H1 (cell line): ENCODE data around the gene KSR2. TPM values are rescaled to one million over a fixed set of nuclear protein-coding genes. Genes with fewer than 3 reads are reported as not detected.

Experiments
- CTCF ChIA-PET: fragments of 300-600 bp; sonication (Branson Sonifier 250); formaldehyde crosslinking; loops from one replicate; lab custom pipeline; 2021; ENCODE audit not compliant: partially characterized antibody; lab: Charles Lee
- POLR2A ChIA-PET: fragments of 300-600 bp; sonication (Branson Sonifier 250); formaldehyde crosslinking; loops from one replicate; lab custom pipeline; 2021; ENCODE audit warnings: inconsistent platforms; ENCODE audit not compliant: partially characterized antibody; lab: Charles Lee
- DNase-seq, 2 experiments: peaks; one replicate each; pipeline versions ENCODE4 v3.0.0 to v3.0.0-alpha.2; 2010 to 2022; ENCODE audit warnings: low spot score in 2 of 2, low read depth in 1 of 2, mixed read lengths in 1 of 2
- FAIRE-seq: peaks from 2 replicates; lab custom pipeline; 2011; peaks lifted over from hg19 to GRCh38; lab: Jason Lieb, UNC
- H2AFZ ChIP-seq: 2 replicates; pipeline ENCODE4 v1.8.1; 2012; ENCODE audit warnings: low read length, inconsistent platforms
- H2AK5ac ChIP-seq: 2 replicates; pipeline ENCODE4 v1.6.1; 2013; ENCODE audit warnings: low read depth, low read length
- H2BK120ac ChIP-seq: replicated peaks from 2 replicates; pipeline ENCODE3; 2013; ENCODE audit warnings: low read depth, low read length, inconsistent platforms
- H2BK12ac ChIP-seq: 2 replicates; pipeline ENCODE4 v1.6.1; 2013; ENCODE audit warnings: low read depth, low read length
- H2BK15ac ChIP-seq: 2 replicates; pipeline ENCODE4 v1.6.1; 2013; ENCODE audit warnings: low read length
- H2BK20ac ChIP-seq: 2 replicates; pipeline ENCODE4 v1.6.1; 2013; ENCODE audit warnings: low read length
- H2BK5ac ChIP-seq: 2 replicates; pipeline ENCODE4 v1.6.1; 2013; ENCODE audit warnings: low read depth, low read length
- H3K14ac ChIP-seq: 2 replicates; pipeline ENCODE4 v1.6.1; 2013; ENCODE audit warnings: inconsistent platforms; ENCODE audit not compliant: insufficient read length
- H3K18ac ChIP-seq: 2 replicates; pipeline ENCODE4 v1.6.1; 2013; ENCODE audit warnings: low read length; ENCODE audit errors: extremely low read depth
- H3K23ac ChIP-seq: 2 replicates; pipeline ENCODE4 v1.6.1; 2013; ENCODE audit warnings: inconsistent platforms; ENCODE audit not compliant: insufficient read length
- H3K23me2 ChIP-seq: 2 replicates; pipeline ENCODE4 v1.6.1; 2013; ENCODE audit warnings: low read depth, low read length
- H3K27ac ChIP-seq: 2 replicates; pipeline ENCODE4 v1.6.1; 2011; ENCODE audit warnings: low read depth, low read length, inconsistent platforms
- H3K27me3 ChIP-seq, 4 experiments: replicated peaks in 1 of 4; 1 replicate in 1 of 4; 2 replicates in 3 of 4; pipeline versions ENCODE4 v1.6.1 to v1.8.1; 2011 to 2013; ENCODE audit warnings: low read length in 3 of 4, mild to moderate bottlenecking in 3 of 4, inconsistent platforms in 2 of 4, mixed read lengths in 2 of 4, moderate library complexity in 1 of 4; ENCODE audit not compliant: control insufficient read depth in 3 of 4, insufficient read depth in 3 of 4; ENCODE audit errors: extremely low read depth in 1 of 4
- H3K36me3 ChIP-seq, 4 experiments: 2 replicates each; pipeline versions ENCODE4 v1.6.1 to v1.8.1; 2011 to 2013; ENCODE audit warnings: mild to moderate bottlenecking in 4 of 4, low read length in 3 of 4, moderate library complexity in 2 of 4, control low read depth in 1 of 4, inconsistent platforms in 1 of 4; ENCODE audit not compliant: insufficient read depth in 4 of 4, control insufficient read depth in 2 of 4
- H3K4ac ChIP-seq: replicated peaks from 2 replicates; pipeline ENCODE3; 2013; ENCODE audit warnings: low read length, low read depth, mixed read lengths, inconsistent platforms; ENCODE audit not compliant: insufficient read length
- H3K4me1 ChIP-seq, 4 experiments: replicated peaks in 1 of 4; 1 replicate in 1 of 4; 2 replicates in 3 of 4; pipeline versions ENCODE4 v1.6.1 to v1.8.1; 2011 to 2013; ENCODE audit warnings: low read length in 3 of 4, inconsistent platforms in 2 of 4, mixed read lengths in 1 of 4; ENCODE audit not compliant: insufficient read depth in 4 of 4, control insufficient read depth in 3 of 4
- H3K4me2 ChIP-seq, 2 experiments: 2 replicates each; pipeline versions ENCODE4 v1.6.1 to v1.8.1; 2011 to 2013; ENCODE audit warnings: low read depth in 2 of 2, low read length in 2 of 2, control low read depth in 1 of 2, inconsistent platforms in 1 of 2, mild to moderate bottlenecking in 1 of 2; ENCODE audit not compliant: insufficient read depth in 1 of 2
- H3K4me3 ChIP-seq, 4 experiments: fragments of 200-600, 300-600 bp in 1 of 4; sonication (generic), shearing (Covaris generic), sonication (Bioruptor Twin) in 1 of 4; 2 replicates each; pipeline versions ENCODE4 v1.5.1 to v1.8.1; 2011 to 2016; ENCODE audit warnings: low read length in 4 of 4, low read depth in 3 of 4, control low read depth in 2 of 4, inconsistent platforms in 2 of 4, mild to moderate bottlenecking in 2 of 4, mixed read lengths in 1 of 4, moderate library complexity in 1 of 4; ENCODE audit not compliant: insufficient read depth in 2 of 4; ENCODE audit errors: extremely low read depth in 1 of 4
- H3K56ac ChIP-seq: replicated peaks from 2 replicates; pipeline ENCODE3; 2013; ENCODE audit warnings: low read depth, mild to moderate bottlenecking, mixed read lengths, low read length, inconsistent platforms; ENCODE audit not compliant: insufficient read length
- H3K79me1 ChIP-seq: 2 replicates; pipeline ENCODE4 v1.6.1; 2013; ENCODE audit warnings: low read depth, low read length, control low read depth
- H3K79me2 ChIP-seq, 2 experiments: 2 replicates each; pipeline versions ENCODE4 v1.6.1 to v1.8.1; 2012 to 2013; ENCODE audit warnings: low read length in 2 of 2, mild to moderate bottlenecking in 2 of 2, inconsistent platforms in 1 of 2; ENCODE audit not compliant: insufficient read depth in 2 of 2, control insufficient read depth in 1 of 2
- H3K9ac ChIP-seq, 4 experiments: replicated peaks in 1 of 4; 1 replicate in 1 of 4; 2 replicates in 3 of 4; pipeline versions ENCODE4 v1.6.1 to v1.8.1; 2011 to 2013; ENCODE audit warnings: low read depth in 3 of 4, low read length in 3 of 4, control low read depth in 2 of 4, mild to moderate bottlenecking in 2 of 4, moderate library complexity in 2 of 4, inconsistent platforms in 1 of 4; ENCODE audit errors: extremely low read depth in 1 of 4
- H3K9me3 ChIP-seq, 2 experiments: 2 replicates each; pipeline versions ENCODE4 v1.6.1 to v1.8.1; 2012 to 2013; ENCODE audit warnings: mild to moderate bottlenecking in 2 of 2, moderate library complexity in 2 of 2, control low read depth in 1 of 2, inconsistent platforms in 1 of 2, low read depth in 1 of 2, low read length in 1 of 2, mixed read lengths in 1 of 2; ENCODE audit not compliant: insufficient read depth in 2 of 2
- H4K20me1 ChIP-seq, 2 experiments: replicated peaks in 1 of 2; 2 replicates each; pipeline versions ENCODE3 to v1.8.1; 2011 to 2013; ENCODE audit warnings: inconsistent platforms in 2 of 2, low read length in 2 of 2, mild to moderate bottlenecking in 1 of 2; ENCODE audit not compliant: insufficient read depth in 2 of 2, control insufficient read depth in 1 of 2
- H4K5ac ChIP-seq: 2 replicates; pipeline ENCODE4 v1.6.1; 2013; ENCODE audit warnings: low read length, low read depth, mixed read lengths, inconsistent platforms; ENCODE audit not compliant: insufficient read length
- H4K8ac ChIP-seq: 2 replicates; pipeline ENCODE4 v1.8.0; 2013; ENCODE audit warnings: mild to moderate bottlenecking, moderate library complexity, low read length, inconsistent platforms; ENCODE audit not compliant: insufficient read depth; ENCODE audit errors: extremely low read depth
- H4K91ac ChIP-seq: replicated peaks from 2 replicates; pipeline ENCODE3; 2013; ENCODE audit warnings: low read length, mixed read lengths, inconsistent platforms; ENCODE audit not compliant: insufficient read length
- GABPA ChIP-seq: IDR thresholded peaks from 2 replicates; pipeline ENCODE4 v1.6.1; 2011; ENCODE audit warnings: mild to moderate bottlenecking, low read length, moderate library complexity, borderline replicate concordance; ENCODE audit not compliant: insufficient read depth
- YY1 ChIP-seq: IDR thresholded peaks from 2 replicates; pipeline ENCODE4 v1.6.1; 2011; ENCODE audit warnings: low read depth, mild to moderate bottlenecking, low read length
- WGBS, 2 experiments: shearing (Covaris generic) in 1 of 2; methylation state at CpG; one replicate each; pipeline versions ENCODE4 v1.1.6 to v1.1.7; 2013 to 2015; ENCODE audit warnings: low lambda C conversion rate in 2 of 2, mixed read lengths in 2 of 2, inconsistent platforms in 1 of 2, low coverage in 1 of 2, missing lambda C conversion rate in 1 of 2; ENCODE audit not compliant: insufficient replicate concordance in 2 of 2, insufficient coverage in 1 of 2, insufficient read length in 1 of 2; ENCODE audit errors: extremely low coverage in 1 of 2, missing lambda C conversion rate in 1 of 2; 5-methylcytosine and 5-hydroxymethylcytosine counted together
- polyA plus RNA-seq, 7 experiments: library from polyadenylated mRNA; depleted of rRNA in 3 of 7; stranded (reverse) in 5 of 7; unstranded in 2 of 7; fragments of >200 nt in 5 of 7; fragments of 200-250 nt in 2 of 7; gene quantifications; 1 replicate in 5 of 7; 2 replicates in 1 of 7; 4 replicates in 1 of 7; pipeline versions ENCODE4 v1.2.1 to v1.2.3, GENCODE V29; 2011 to 2013; ENCODE audit warnings: missing spikeins in 2 of 7, mixed read lengths in 2 of 7
- total RNA-seq: library from RNA; stranded (reverse); fragmentation: NEBNext Ultra II Directional; extraction: Animal tissue kit (Norgen Biotek cat#: 25700); gene quantifications from 2 replicates; pipeline ENCODE4 v1.2.1, GENCODE V29; 2021

KSR2 gene
- total and polyA plus RNA-seq, 2 of the 8 experiments (the other 6 are each of a cell fraction or from before 2014, with no cell fraction given) = 0.74 to 2.2 TPM

- Histone ChIP-seq H2BK5ac (no peak overlapping the region), H2BK15ac (no peak overlapping the region), H3K23me2 (no peaks in the 10 kb centered on the region), H3K4me3 (no peak overlapping the region), H4K5ac (no peak overlapping the region), H4K91ac (no peak overlapping the region), H3K18ac (no peak overlapping the region), H2AK5ac (no peak overlapping the region), H3K79me2 (no peaks in the 10 kb centered on the region), H2AFZ (no peak overlapping the region), H3K4me2 (no peak overlapping the region), H2BK12ac (no peak overlapping the region), H2BK120ac (no peak overlapping the region), H3K23ac (no peak overlapping the region), H4K20me1 (no peaks in the 10 kb centered on the region), H4K8ac (no peak overlapping the region), H3K79me1 (no peaks in the 10 kb centered on the region), H2BK20ac (no peak overlapping the region), H3K4ac (no peak overlapping the region), H3K4me1 (no peaks in the 10 kb centered on the region), H3K9ac (no peak overlapping the region), H3K14ac (no peak overlapping the region), H3K27me3 (no peaks in the 10 kb centered on the region), H3K9me3 (no peaks in the 10 kb centered on the region), H3K27ac (no peak overlapping the region), H3K36me3 (no peaks in the 10 kb centered on the region), H3K56ac (no peak overlapping the region)
- 94% methylated on average over 6 of the region's 6 CpGs; no CpG with 5 or more reads in 1 of the 2 experiments for WGBS, 2 experiments
- no peak for DNase-seq
- ChIA-PET POLR2A (no interaction called here), CTCF (no interaction called here)
- FAIRE-seq = no peak
- TF ChIP-seq YY1 (no peak), GABPA (no peak)
These were observed 398.2 kb downstream of the KSR2 start for GRCh38 chr12:117570608-117571007.
